ENCODE data around the gene DDN.

DDN gene

GRCh38 chr12:48958049-48958388 lies 41.2 kb downstream of the DDN start:
- Histone ChIP-seq H3K36me3 (ENCODE audit: control insufficient read depth, insufficient read depth, low read length) (peaks cover 1% of the 10 kb centered on the region; the same call in 1 of the 2 replicates), H3K27me3 (replicated peaks; ENCODE audit: control insufficient read depth, insufficient read depth, low read length) (no peaks in the 10 kb centered on the region), H3K4me3 (replicated peaks; ENCODE audit: low read depth, low read length) (peak overlapping the region; percentile 80)
- no peak for TF ChIP-seq CTCF (IDR thresholded peaks at IDR 0.05; ENCODE audit: insufficient read depth, low read length, poor library complexity, severe bottlenecking)
- no peak for DNase-seq (ENCODE audit: extremely low read depth, insufficient read length)

- Histone ChIP-seq H3K36me3 (ENCODE audit: control insufficient read depth, insufficient read depth, low read length) (peaks cover 1% of the 10 kb centered on the region; the same call in 1 of the 2 replicates), H3K27me3 (replicated peaks; ENCODE audit: control insufficient read depth, insufficient read depth, low read length) (no peaks in the 10 kb centered on the region), H3K4me3 (replicated peaks; ENCODE audit: low read depth, low read length) (peak within 1 kb of the TSS; percentile 80)
- peak; percentile 92 for DNase-seq (ENCODE audit: extremely low read depth, insufficient read length)
- no peak for TF ChIP-seq CTCF (IDR thresholded peaks at IDR 0.05; ENCODE audit: insufficient read depth, low read length, poor library complexity, severe bottlenecking)
These were observed 41.8 kb downstream of the DDN start, which contains the start of gene ARF3 for GRCh38 chr12:48957141-48958048. TSS of gene ARF3 (minus strand) at chr12:48957487. CDS start at chr12:48941095, 16,392 bp downstream.

GRCh38 chr12:48956279-48957140 lies 42.7 kb downstream of the DDN start:
- Histone ChIP-seq H3K27me3 (replicated peaks; ENCODE audit: control insufficient read depth, insufficient read depth, low read length) (no peaks in the 10 kb centered on the region), H3K36me3 (ENCODE audit: control insufficient read depth, insufficient read depth, low read length) (peaks cover 1% of the 10 kb centered on the region; the same call in 1 of the 2 replicates), H3K4me3 (replicated peaks; ENCODE audit: low read depth, low read length) (peak overlapping the region; percentile 80)
- TF ChIP-seq CTCF (IDR thresholded peaks at IDR 0.05; ENCODE audit: insufficient read depth, low read length, poor library complexity, severe bottlenecking) = no peak
- no peak for DNase-seq (ENCODE audit: extremely low read depth, insufficient read length)

GRCh38 chr12:48954841-48955501 lies 44.2 kb downstream of the DDN start:
- H3K4me3 ChIP-seq (replicated peaks; ENCODE audit: low read depth, low read length) = no peak overlapping the region

More at GRCh38 chr12:48954841-48955501, 44.2 kb downstream of the DDN start:
- no peak for TF ChIP-seq CTCF (IDR thresholded peaks at IDR 0.05; ENCODE audit: insufficient read depth, low read length, poor library complexity, severe bottlenecking)
- peaks cover 1% of the 10 kb centered on the region; the same call in 1 of the 2 replicates for H3K36me3 ChIP-seq (ENCODE audit: control insufficient read depth, insufficient read depth, low read length)
- no peak for DNase-seq (ENCODE audit: extremely low read depth, insufficient read length)
- no peaks in the 10 kb centered on the region for H3K27me3 ChIP-seq (replicated peaks; ENCODE audit: control insufficient read depth, insufficient read depth, low read length)

Measured in GM06990 (cell line).